Small intestine (tissue), 7 donors: Measurements from ENCODE around the gene OSBPL1A. TPM values are rescaled to one million over a fixed set of nuclear protein-coding genes. Genes with fewer than 3 reads are reported as not detected.

Source experiments
- DNase-seq, 2 donors: peaks; one replicate each; pipeline versions ENCODE4 v3.0.0 to v3.0.0-alpha.2; 2013
- FAIRE-seq: peaks from 2 replicates; lab custom pipeline; 2012; peaks lifted over from hg19 to GRCh38; lab: Jason Lieb, UNC
- H3K27ac ChIP-seq, 3 donors: one replicate each; pipeline ENCODE4 v1.5.1; 2013; ENCODE audit warnings: low read length in 2 of 3, mild to moderate bottlenecking in 2 of 3, control low read depth in 1 of 3, inconsistent platforms in 1 of 3, low read depth in 1 of 3, moderate library complexity in 1 of 3
- H3K27me3 ChIP-seq, 3 donors: one replicate each; pipeline ENCODE4 v1.6.1; 2013; ENCODE audit warnings: low read length in 3 of 3, inconsistent platforms in 1 of 3; ENCODE audit not compliant: control insufficient read depth in 3 of 3, insufficient read depth in 3 of 3
- H3K36me3 ChIP-seq, 3 donors: one replicate each; pipeline ENCODE4 v1.6.1; 2013; ENCODE audit warnings: low read length in 3 of 3, inconsistent platforms in 1 of 3, low read depth in 1 of 3, mild to moderate bottlenecking in 1 of 3, moderate library complexity in 1 of 3; ENCODE audit not compliant: control insufficient read depth in 3 of 3, insufficient read depth in 2 of 3
- H3K4me1 ChIP-seq, 3 donors: one replicate each; pipeline ENCODE4 v1.6.1; 2013; ENCODE audit warnings: low read length in 2 of 3, inconsistent platforms in 1 of 3, low read depth in 1 of 3, mild to moderate bottlenecking in 1 of 3, moderate library complexity in 1 of 3; ENCODE audit not compliant: control insufficient read depth in 3 of 3, insufficient read depth in 2 of 3
- H3K4me3 ChIP-seq, 3 donors: one replicate each; pipeline ENCODE4 v1.5.1; 2013; ENCODE audit warnings: low read length in 3 of 3, control low read depth in 1 of 3, inconsistent platforms in 1 of 3, low read depth in 1 of 3, mild to moderate bottlenecking in 1 of 3, moderate library complexity in 1 of 3
- H3K9me3 ChIP-seq, 2 donors: one replicate each; pipeline ENCODE4 v1.6.1; 2013; ENCODE audit warnings: low read depth in 1 of 2, low read length in 1 of 2; ENCODE audit not compliant: control insufficient read depth in 2 of 2, insufficient read depth in 1 of 2
- WGBS, 3 donors: extraction: QIAGEN DNeasy Blood & Tissue Kit; methylation state at CpG; one replicate each; pipeline ENCODE4 v1.1.7; 2013; 5-methylcytosine and 5-hydroxymethylcytosine counted together
- polyA plus RNA-seq, 4 donors: library from polyadenylated mRNA; stranded (reverse) in 3 of 4; unstranded in 1 of 4; fragments of 200-250 nt in 3 of 4; fragments of 120-200 nt in 1 of 4; gene quantifications; one replicate each; pipeline versions ENCODE4 v1.2.1 to v1.2.3, GENCODE V29; 2013
- donor health status: healthy with polysubstance abuse.
- donor health status: control.
- donor health status: control.
- donor health status: Bipolar disorder and iron deficiency.
- donor health status: healthy.

OSBPL1A gene
- polyA plus RNA-seq, 4 donors: 23.5 to 36.7 (median 34.7) TPM

DNA sequence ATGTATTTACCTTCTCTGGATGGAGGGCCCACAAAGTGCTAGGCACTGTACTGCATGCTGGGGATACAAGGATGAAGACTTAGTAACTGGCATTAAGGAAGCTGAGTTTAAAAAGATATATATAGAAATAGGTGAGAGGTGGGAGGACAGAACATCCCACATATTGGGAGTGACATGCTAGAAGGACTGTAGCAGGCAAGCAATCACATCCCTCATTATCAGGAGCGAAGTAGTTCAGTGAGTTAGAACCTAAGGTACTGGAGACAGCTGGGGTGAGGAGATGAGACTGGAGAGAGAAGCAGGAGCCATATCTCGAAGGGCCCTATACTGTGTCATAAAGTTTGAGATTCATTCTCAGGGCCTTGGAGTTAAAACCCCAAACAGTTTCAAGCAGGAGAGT is 10.9 kb upstream of the OSBPL1A start:
- peaks cover 0 to 7% (median 0%) of the 10 kb centered on the region in 3 donors for H3K27me3 ChIP-seq
- H3K27ac ChIP-seq: no peak overlapping the region
- no peaks in the 10 kb centered on the region for H3K4me1 ChIP-seq
- no peak overlapping the region for H3K4me3 ChIP-seq
- DNase-seq: no peak
- no peaks in the 10 kb centered on the region for H3K36me3 ChIP-seq
- FAIRE-seq: no peak
- 75 to 89% (median 84%) methylated on average over 2 of the region's 2 CpGs for WGBS, 3 donors
- H3K9me3 ChIP-seq: no peaks in the 10 kb centered on the region

- H3K9me3 ChIP-seq: no peaks in the 10 kb centered on the region
- 79 to 83% (median 81%) methylated on average over 3 of the region's 3 CpGs for WGBS, 3 donors
- no peak overlapping the region for H3K4me3 ChIP-seq
- no peak for DNase-seq
- H3K27me3 ChIP-seq: peaks cover 0 to 4% (median 0%) of the 10 kb centered on the region in 3 donors
- H3K36me3 ChIP-seq: no peaks in the 10 kb centered on the region
- FAIRE-seq: no peak
- no peak overlapping the region for H3K27ac ChIP-seq
- H3K4me1 ChIP-seq: no peaks in the 10 kb centered on the region
Measured at GRCh38 chr18:24404591-24404990, 7.0 kb upstream of the OSBPL1A start.

DNA sequence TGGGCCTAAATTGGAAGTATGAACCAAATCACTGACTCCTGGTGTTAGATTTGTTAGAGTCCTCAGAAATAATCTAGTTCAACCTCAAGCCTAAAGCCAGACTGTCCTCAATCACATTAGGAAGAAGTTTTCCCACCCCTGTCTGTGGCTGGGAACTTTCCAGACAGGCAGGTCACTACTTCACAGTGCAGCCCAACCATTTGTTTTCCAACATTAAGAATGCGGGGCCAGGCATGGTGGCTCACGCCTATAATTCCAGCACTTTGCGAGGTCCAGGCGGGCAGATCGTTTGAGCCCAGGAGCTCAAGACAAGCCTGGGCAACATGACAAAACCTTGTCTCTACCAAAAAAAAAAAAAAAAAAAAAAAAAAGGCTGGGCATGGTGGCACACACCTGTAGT is 5.5 kb upstream of the OSBPL1A start:
- 81 to 93% (median 91%) methylated on average over 5 of the region's 5 CpGs for WGBS, 3 donors
- FAIRE-seq: no peak
- no peaks in the 10 kb centered on the region for H3K36me3 ChIP-seq

DNA sequence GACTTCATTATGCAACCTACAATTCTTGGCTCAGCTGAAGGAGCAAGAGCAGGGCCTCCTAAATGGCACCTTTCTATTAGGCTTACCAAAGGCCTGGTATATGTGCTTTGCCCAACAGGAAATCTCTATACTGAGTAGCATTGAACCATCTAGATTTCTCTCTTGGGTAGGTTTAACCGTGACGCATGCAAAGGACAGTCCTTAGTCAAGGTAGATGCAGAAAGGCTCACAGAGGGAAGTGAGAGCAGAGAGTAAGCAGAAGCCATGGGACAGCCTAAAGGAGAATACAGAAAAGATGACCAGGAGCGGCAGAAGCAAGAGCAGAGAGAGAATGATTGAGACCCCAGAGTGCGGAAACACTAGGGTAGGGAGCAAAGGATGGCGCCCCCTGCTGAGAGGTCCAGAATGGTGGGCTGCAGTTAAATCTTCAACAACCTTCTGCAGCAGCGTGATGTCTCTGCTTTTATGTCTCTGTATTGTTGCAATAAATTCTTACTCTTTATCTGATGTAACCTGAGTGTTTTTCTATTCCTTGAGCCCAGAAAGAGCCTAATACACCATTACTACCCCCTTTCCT is 4.7 kb upstream of the OSBPL1A start:
- 78 to 85% (median 80%) methylated on average over 6 of the region's 6 CpGs for WGBS, 3 donors
- Histone ChIP-seq H3K4me1 (peaks cover 0 to 3% (median 0%) of the 10 kb centered on the region in 3 donors), H3K4me3 (no peak overlapping the region), H3K9me3 (no peaks in the 10 kb centered on the region), H3K36me3 (no peaks in the 10 kb centered on the region), H3K27me3 (peaks cover 0 to 7% (median 0%) of the 10 kb centered on the region in 3 donors), H3K27ac (no peak overlapping the region)
- FAIRE-seq: no peak
- no peak for DNase-seq

More for the DNA sequence above, 5.5 kb upstream of the OSBPL1A start:
- Histone ChIP-seq H3K27me3 (peaks cover 0 to 7% (median 0%) of the 10 kb centered on the region in 3 donors), H3K4me3 (no peak overlapping the region), H3K27ac (no peak overlapping the region), H3K9me3 (no peaks in the 10 kb centered on the region), H3K4me1 (peaks cover 0 to 3% (median 0%) of the 10 kb centered on the region in 3 donors)
- DNase-seq: no peak

GRCh38 chr18:24400587-24400986 is 3.0 kb upstream of the OSBPL1A start:
- no peak for FAIRE-seq
- H3K27me3 ChIP-seq: peaks cover 0 to 7% (median 0%) of the 10 kb centered on the region in 3 donors
- 63 to 75% (median 73%) methylated on average over 2 of the region's 2 CpGs for WGBS, 3 donors

GRCh38 chr18:24398540-24398939 is 916 bp upstream of the OSBPL1A start:
- Histone ChIP-seq H3K9me3 (no peaks in the 10 kb centered on the region), H3K27me3 (peaks cover 0 to 3% (median 0%) of the 10 kb centered on the region in 3 donors), H3K4me3 (no peak overlapping the region), H3K4me1 (peaks cover 0 to 3% (median 0%) of the 10 kb centered on the region in 3 donors), H3K27ac (no peak overlapping the region), H3K36me3 (no peaks in the 10 kb centered on the region)
- WGBS, 3 donors: 89 to 91% (median 91%) methylated on average over 15 of the region's 15 CpGs
- DNase-seq (no peak), FAIRE-seq (no peak)

More at GRCh38 chr18:24400587-24400986, 3.0 kb upstream of the OSBPL1A start:
- no peaks in the 10 kb centered on the region for H3K36me3 ChIP-seq
- H3K9me3 ChIP-seq: no peaks in the 10 kb centered on the region
- peaks cover 0 to 3% (median 0%) of the 10 kb centered on the region in 3 donors for H3K4me1 ChIP-seq
- no peak overlapping the region for H3K27ac ChIP-seq
- DNase-seq: no peak
- H3K4me3 ChIP-seq: no peak overlapping the region

DNA sequence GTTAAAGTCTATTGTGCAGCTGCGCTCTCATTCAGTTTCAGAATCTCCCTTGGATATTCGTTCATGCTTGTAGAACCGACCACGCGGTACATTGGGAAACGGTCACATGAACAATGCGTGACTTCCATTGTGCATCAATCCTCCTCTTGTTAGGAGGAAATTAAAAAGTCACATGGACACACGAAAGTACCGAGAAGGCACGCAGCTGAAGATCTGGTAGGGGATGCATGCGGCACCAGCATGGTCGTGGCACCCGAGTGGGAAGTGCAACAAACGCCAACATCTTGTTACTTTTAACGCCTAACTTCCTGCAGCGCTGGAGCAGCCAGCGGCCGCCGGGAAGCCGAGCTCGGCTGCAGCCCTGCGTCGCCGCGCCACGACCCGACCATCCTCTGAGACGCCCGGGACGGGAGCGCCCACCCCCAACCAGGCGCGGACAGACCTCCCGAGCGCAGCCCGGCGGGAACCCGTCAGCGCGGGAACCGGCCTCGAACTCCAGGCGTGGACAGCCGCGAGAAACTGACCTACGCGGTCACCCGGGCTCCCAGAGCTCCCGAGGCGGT is 412 bp downstream of the OSBPL1A start:
- no peak for FAIRE-seq
- DNase-seq: peak; percentile 69 to 88
- Histone ChIP-seq H3K4me3 (peak overlapping the region; percentile 40 to 80 (median 68)), H3K4me1 (peaks cover 0 to 3% (median 0%) of the 10 kb centered on the region in 3 donors), H3K27ac (peak overlapping the region in 2 of 3 donors; percentile 74 to 78), H3K36me3 (no peaks in the 10 kb centered on the region), H3K9me3 (no peaks in the 10 kb centered on the region), H3K27me3 (peaks cover 0 to 3% (median 0%) of the 10 kb centered on the region in 3 donors)
- WGBS, 3 donors: 0 to 1% (median 1%) methylated on average over 42 to 50 of the region's 50 CpGs

DNA sequence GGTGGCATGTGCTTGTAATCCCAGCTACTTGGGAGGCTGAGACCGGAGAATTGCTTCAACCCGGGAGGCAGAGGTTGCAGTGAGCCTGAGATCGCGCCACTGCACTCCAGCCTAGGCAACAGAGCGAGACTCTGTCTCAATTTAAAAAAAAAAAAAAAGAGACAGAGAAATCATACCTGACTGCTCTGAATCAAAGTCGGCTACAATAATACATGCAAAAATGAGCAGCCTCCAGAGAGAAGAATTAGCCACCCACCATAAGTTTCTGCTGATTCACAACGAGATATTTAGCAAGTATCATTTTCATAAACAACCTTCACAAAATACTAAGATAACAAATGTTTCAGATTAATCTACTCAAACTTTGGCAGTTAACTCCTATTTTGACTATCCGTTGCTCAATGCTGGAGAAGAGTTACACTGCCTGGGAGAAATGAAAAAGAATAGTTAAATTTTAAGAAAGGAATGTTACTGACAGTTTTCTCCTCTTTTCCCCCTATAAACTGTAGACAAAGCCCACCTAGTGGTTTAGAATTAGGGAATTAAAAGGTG is 1.5 kb downstream of the OSBPL1A start:
- Histone ChIP-seq H3K27ac (no peak overlapping the region), H3K9me3 (no peaks in the 10 kb centered on the region), H3K4me1 (peaks cover 0 to 3% (median 0%) of the 10 kb centered on the region in 3 donors), H3K27me3 (peaks cover 0 to 3% (median 0%) of the 10 kb centered on the region in 3 donors), H3K4me3 (no peak overlapping the region), H3K36me3 (no peaks in the 10 kb centered on the region)
- DNase-seq: no peak
- WGBS, 3 donors: 78 to 81% (median 80%) methylated on average over 8 of the region's 8 CpGs
- no peak for FAIRE-seq
